ENCODE data around the gene DNAJC8. TPM values are rescaled to one million over a fixed set of nuclear protein-coding genes. Genes with fewer than 3 reads are reported as not detected.
A peak's percentile ranks its signal among the peaks of the same experiment; 100 is the strongest.

Gene DNAJC8
- total RNA-seq, 1 donor from 2014 or later, result 66.2 TPM

DNA sequence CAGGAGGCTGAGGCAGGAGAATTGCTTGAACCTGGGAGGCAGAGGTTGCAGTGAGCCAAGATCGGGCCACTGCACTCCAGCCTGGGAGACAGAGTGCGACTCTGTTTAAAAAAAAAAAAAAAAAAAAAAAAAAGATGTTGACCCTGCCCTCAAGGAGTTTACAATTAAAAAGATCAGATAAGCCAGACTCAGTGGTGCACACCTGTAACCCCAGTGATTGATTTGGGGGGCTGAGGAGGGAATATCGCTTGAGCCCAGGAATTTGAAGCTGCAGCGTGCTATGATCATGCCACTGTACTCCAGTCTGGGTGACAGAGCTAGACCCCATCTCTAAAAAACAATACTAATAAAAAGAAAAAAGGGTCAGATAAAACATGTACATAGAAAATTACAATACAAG lies 24.9 kb upstream of the DNAJC8 start:
- no peak for DNase-seq (ENCODE audit: low spot score)
- intact Hi-C loops (cut with DNase I), result no loop called here
- ATAC-seq, result no peak

DNA sequence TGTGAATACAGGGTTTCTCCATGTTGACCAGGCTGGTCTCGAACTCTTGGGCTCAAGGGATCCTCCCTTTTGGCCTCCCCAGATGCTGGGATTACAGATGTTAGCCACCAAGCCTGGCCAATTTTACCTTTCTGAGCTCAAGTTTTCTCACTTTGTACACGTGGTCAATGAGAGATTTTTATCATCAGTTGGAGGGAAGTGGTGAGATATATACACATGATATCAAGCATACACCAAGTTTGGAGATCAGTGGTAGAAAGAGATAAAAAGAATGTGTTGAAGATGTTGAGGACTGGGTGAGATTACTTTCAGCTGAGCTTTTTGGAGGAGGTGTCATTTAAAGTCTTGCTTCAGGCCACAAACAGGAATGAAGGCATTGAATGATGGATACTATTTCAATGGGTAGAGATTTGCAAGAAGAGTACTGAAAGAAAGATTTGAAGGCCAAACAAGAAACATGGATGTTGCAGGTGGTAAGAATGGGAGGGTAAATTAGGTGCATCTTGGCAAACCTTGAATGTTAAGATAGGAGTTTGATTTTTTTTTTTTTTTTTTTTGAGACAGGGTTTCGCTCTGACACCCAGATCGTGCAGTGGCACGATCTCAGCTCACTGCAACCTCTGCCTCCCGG lies 23.5 kb upstream of the DNAJC8 start:
- DNase-seq (ENCODE audit: low spot score) (no peak), ATAC-seq (no peak)
- intact Hi-C loops (cut with DNase I), result no loop called here

DNA sequence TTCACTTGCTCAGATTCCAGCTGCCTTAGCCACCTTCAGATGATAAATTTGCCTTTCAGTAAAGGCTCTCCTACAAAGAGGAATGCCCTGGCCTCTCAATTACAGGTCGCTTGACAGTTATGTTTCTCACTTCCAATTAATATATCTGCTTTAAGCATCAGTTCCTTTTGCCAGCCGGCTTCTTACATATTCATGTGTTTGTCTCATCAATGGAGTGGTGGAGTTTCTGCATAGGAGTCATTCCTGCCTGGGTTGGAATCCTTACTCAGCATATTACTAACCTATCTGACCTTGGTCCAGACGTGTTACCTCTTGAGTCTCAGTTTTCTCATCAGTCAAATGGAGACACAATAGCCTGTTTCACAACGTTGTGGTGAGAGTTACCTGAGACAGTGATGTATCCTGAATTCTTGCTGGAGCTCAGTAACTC lies 17.1 kb upstream of the DNAJC8 start:
- DNase-seq (ENCODE audit: low spot score) (no peak), ATAC-seq (no peak)
- intact Hi-C loops (cut with DNase I), result no loop called here

DNA sequence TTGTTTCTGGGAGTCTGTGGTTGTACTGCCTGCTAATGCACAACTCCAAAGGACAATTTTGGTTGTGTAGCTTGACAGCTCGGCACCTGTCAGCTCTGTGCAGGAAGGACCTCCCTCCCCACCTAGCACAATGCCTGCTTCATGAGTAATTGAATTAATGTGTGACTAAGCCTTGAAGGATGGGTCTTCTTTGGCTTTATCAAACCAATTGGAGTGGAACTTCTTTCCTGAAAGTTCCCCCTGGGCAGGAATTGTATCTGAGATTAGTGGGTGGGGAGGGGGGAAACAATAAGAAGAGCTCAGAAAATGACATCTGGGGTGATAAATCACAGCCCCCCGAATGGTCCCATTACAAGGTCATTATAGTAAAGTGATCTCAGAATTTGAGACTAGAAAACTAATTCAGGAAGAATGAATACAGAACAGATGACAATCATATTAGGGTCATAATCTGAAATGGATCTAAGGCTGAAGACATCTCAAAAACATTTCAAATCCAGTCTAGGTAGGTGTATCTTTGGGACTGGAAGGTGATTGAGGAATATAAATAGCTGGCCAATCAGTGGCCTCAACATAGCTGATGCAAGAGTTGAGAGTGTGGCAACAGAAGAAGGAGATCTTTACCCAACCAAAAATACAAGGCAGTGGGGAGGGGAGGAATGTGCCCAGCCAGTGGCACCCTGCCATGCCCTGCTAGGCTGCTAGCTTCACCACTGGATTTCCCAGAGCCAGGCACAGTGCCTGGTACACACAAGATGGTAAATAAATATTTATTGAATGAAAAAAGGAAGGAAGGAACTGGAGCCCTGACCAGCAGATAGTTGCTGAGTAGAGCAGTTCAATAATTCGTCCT lies 16.4 kb upstream of the DNAJC8 start:
- intact Hi-C loops (cut with DNase I), result no loop called here
- DNase-seq (ENCODE audit: low spot score), result no peak
- no peak for ATAC-seq

DNA sequence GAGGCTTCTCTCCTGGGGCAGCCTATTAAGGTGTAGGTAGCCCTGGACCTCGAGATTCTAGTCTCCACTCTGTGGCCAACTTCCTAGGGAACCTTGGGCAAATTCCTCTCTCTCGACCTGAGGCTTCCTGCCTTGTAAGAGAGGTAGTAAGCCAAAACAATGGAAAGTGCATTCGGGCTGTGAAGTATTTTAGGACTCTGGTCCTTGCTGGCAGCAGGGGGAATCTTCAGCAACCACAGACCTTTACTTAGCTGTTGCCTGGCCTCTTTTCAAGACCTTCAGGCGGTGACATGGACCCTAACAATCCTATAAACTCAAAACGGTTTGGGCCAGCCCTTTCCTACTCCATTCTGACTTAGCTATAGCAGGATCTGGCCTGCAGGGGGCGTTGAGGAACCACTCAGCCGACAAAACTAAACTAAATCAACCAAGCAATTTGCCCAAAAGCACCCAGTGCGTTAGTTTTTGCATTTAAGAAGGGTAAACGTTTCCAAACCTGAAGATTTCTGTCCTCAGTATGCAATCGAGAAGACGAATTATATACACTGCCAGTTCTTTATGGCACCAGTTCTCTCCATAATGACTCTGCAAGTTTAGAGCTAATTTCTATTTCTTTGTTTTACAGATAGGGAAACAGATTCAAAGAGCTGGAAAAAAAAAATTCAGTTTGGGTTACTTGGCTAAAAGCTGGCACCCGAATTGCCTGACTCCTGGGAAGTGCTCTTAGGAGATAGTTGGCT lies 15.6 kb upstream of the DNAJC8 start:
- ATAC-seq (peak; percentile 68), DNase-seq (ENCODE audit: low spot score) (peak; percentile 88)
- intact Hi-C loops (cut with DNase I), result no loop called here

DNA sequence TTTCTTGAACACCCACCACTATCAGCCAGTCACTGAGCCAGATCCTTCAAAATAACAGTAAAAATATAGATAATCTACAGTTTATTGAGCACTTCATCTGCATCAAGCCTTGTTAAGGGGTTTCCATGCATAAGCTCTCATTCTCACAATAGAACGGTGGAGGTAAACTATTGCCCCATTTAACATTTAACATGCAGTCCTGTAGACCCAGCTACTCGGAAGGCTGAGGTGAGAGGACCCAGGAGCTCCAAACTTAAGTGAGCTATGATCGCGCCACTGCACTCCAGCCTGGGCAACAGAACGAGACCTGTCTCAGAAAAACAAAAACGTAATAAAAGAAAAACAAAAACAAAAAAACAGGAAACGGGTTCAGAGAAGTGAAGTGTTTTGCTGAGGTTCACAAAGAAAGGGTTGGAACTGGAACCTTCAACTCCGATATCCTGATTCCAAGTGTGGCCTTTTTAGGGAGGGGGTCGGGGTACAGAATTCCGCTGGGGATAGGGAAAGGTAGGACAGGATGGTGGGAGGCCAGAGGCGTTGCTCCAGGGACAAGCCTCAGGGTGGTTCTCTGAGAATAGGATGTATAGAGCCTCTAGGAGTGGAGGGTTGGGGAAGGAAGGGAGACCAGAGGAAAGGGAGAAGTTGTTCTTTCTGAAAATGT lies 14.9 kb upstream of the DNAJC8 start:
- no peak for DNase-seq (ENCODE audit: low spot score)
- intact Hi-C loops (cut with DNase I), result no loop called here
- ATAC-seq, result peak; percentile 2

DNA sequence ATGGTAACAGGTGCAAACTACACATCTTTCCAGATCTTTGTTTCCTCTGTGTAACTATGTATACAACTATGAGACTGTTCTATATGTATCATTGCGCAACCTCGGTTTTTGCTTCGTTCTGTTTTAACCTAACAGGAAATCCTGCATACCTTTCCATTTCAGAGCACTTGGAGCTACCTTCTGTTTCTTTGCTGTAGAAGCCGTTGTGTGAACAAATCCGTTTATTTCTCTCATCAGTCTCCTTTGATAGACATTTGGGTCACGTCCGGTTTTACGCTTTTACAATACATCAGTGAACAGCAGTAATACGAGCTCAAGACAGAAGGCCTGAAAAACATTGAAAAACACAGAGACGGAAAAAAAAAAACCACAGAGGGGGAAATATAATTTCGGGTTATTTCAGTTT lies 13.6 kb upstream of the DNAJC8 start:
- ATAC-seq (no peak), DNase-seq (ENCODE audit: low spot score) (no peak)
- intact Hi-C loops (cut with DNase I), result no loop called here

DNA sequence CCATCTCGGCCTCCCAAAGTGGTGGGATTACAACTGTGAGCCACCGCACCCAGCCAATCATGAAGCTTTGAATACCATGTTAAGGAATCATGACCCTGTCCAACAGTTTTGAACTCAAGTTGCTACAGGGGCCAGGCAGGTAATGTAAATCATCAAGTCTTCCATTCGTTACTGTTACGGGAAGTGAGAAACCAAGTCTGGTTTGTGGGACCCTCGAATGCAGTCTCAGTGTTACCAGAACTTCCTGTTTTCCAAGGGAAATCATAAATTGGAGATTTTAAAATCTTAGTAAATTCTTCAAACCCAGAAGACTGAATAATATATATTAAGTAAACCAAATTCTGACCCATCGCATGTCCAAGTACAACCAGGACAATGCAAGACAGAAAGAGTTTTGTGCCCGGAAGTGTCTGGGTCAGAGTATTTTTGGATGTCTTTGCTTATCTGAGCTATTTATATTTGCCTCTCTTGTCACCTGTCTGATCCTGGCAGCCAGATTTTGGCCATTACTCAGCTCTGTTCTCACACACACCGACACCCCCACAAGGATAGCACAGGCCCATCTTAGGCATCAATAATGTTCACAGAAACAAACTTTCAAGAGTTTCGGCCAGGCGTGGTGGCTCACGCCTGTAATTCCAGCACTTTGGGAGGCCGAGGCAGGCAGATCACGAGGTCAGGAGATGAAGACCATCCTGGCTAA lies 11.9 kb upstream of the DNAJC8 start:
- intact Hi-C loops (cut with DNase I), result no loop called here
- DNase-seq (ENCODE audit: low spot score) (no peak), ATAC-seq (no peak)

DNA sequence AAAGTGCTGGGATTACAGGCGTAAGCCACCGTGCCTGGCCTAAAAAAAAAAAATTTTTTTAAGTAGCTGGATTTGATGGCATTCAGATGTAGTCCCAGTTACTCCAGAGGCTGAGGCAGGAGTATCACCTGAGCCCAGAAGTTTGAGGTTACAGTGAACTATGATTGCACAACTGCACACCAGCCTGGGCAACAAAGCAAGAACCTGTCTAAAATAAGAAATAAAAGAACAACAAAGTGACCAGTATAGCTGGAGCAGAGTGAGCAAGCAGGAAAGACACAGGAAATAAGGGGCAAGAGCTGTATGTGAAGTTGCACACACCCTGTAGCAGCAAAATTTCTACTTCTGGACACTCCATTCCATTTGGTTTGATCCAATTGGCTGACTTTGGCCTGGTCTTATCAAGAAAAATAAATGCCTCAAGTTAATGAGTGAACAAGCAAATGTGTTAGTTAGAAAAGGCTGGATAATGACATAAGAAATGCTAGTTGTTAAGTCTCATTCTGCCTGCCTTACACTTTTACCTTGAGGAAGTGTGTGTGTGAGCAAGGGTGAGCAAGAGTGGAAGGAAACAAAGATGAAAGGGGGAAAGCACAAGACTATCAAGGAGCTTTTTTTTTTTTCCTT lies 11.0 kb upstream of the DNAJC8 start:
- intact Hi-C loops (cut with DNase I), result no loop called here
- ATAC-seq (no peak), DNase-seq (ENCODE audit: low spot score) (no peak)

DNA sequence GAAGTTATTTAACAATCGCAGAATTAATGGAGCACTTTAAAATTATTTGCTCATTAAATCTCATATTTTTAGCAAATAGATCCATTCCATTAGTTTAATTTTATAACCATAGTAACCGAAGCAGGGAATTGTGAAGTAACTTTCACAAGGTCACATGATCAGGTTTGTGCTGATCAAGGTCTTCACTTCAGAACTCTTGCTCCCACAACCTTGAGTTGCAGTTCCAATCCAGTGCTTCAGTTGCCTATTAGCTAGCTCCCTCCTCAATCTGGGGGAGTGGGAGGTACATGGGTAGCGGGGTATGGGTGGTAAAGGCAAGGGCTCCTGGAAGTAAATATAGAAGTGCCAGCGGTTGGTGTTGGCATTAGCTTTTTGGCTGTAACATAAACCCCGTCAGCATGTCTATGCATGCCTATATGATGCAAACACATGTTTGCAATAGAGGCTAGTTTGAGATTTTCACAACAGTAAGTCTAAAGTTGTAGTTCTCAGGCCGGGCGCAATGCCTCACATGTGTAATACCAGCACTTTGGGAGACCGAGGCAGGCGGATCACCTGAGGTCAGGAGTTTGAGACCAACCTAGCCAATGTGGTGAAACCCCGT lies 8.9 kb upstream of the DNAJC8 start:
- intact Hi-C loops (cut with DNase I), result no loop called here
- DNase-seq (ENCODE audit: low spot score), result no peak
- ATAC-seq, result no peak

DNA sequence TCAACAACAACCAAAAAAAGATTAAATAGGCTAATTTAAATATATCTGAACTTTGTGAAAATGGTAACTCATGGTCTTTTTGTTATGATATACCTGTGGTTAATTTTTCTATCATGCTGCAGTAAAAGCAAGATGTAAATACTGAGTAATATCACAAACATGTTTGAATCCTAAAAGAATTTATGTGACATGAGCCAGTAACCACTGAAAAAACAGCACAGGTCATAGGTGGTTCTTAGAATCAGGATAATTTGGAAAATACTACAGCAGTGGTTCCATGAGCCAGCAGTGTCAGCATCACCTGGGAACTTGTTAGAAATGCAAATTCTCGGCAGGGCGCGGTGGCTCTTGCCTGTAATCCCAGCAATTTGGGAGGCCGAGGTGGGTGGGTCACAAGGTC lies 7.2 kb upstream of the DNAJC8 start:
- ATAC-seq (no peak), DNase-seq (ENCODE audit: low spot score) (no peak)
- intact Hi-C loops (cut with DNase I), result no loop called here

DNA sequence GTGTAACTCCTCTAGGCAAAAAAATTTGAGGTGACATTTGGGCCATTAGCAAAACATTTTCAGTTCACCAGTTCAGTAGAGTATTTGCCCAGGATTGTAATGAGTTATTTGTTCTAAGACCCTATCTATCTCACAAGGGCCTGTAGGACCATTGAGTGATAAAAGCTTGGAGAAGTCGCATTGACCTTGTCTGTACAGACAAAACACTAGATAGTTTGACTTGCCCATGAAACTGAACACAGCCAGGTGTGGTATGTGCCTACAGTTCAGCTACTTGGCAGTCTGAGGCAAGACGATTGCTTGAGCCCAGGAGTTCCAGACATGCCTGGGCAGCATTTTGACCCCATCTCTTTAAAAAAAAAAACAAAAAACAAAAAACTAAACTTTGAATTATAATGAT lies 6.2 kb upstream of the DNAJC8 start:
- intact Hi-C loops (cut with DNase I), result no loop called here
- DNase-seq (ENCODE audit: low spot score), result no peak
- no peak for ATAC-seq

DNA sequence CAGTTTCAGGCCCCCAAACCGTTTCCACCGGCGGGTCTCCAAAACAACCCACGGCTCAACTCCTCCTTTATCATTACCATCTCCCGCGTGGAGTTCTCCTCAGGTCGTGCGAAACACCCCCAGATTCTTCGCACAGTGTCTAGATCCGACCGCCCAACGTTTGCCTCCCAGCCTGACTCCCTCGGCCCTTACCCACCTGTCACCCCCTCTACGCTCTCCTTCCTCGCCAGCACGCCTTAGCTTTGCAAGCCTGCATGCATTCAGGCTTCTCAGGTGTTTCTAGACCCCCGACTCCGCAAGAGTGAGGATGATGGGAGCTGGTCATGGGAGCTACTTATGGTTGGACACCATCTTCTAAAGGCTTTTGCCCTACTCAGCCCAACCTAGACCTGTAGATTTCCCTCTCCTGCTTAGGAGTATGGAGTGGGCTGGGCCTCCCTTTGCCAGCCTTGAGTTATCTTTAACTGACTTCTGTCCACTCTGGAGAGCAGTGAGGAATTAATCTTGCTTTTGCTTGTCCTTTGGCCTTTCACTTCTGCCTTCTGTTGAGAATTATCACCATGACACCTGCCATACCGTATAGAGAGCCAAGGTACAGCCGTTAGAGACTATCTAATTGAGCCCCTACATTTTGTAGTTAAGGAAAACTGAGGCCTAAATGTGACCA lies 4.0 kb upstream of the DNAJC8 start:
- DNase-seq (ENCODE audit: low spot score), result no peak
- intact Hi-C loops (cut with DNase I), result no loop called here
- ATAC-seq, result no peak

DNA sequence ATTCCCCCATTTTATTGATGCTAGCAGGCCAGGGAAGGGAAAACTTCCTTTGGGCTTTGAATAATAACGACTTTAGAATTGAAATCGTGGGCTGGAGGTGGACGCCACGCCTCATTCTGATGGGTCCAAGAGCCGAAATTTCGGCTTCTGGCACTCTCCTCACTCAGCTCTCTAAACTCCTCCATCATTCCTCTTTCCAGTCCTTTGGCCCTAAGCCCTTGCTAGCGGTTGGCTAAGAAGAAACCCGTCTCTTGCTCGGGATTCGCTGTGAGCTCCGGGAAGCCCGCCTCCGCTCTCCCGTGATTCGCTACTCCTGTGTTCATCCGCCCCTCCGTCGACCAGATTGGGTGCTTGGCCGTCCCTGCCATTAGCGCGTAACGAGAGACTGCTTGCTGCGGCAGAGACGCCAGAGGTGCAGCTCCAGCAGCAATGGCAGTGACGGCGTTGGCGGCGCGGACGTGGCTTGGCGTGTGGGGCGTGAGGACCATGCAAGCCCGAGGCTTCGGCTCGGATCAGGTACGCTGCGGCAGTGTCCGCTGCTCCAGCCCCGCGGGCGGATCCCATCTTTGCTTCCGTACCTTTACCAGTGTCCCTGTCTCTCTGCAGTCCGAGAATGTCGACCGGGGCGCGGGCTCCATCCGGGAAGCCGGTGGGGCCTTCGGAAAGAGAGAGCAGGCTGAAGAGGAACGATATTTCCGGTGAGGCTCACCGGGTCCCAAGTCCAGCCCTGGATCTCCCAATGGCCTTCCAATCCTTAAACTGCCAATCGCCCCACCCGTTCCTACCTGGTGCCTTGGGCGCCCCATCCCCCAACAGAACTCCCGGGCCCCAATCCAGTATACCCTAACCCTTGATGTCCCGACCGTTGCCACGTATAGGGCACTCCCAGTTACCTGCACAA lies 3.2 kb upstream of the DNAJC8 start, which contains the start of gene ATP5IF1:
ATP5IF1 (plus strand) TSS at position 370 of the 901 bp plus-strand sequence; CDS start at position 430, 60 bp downstream.
- intact Hi-C loops (cut with DNase I), result no loop called here
- ATAC-seq (peak; percentile 97), DNase-seq (ENCODE audit: low spot score) (peak; percentile 97)

DNA sequence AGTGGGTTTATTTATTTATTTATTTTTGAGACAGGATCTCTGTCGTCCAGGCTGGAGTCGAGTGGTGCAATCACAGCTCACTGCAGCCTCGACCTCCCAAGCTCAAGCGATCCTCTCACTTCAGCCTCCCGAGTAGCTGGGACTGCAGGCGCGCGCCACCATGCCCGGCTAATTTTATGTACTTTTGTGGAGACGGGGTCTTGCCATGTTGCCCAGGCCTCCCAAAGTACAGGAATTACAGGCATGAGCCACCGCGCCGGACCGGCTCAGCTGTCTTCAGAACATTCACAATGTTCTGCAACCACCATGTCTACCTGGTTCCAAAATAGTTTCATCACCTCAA lies 406 bp upstream of the DNAJC8 start:
- DNase-seq (ENCODE audit: low spot score), result no peak
- no peak for ATAC-seq
- intact Hi-C loops (cut with DNase I), result no loop called here

DNA sequence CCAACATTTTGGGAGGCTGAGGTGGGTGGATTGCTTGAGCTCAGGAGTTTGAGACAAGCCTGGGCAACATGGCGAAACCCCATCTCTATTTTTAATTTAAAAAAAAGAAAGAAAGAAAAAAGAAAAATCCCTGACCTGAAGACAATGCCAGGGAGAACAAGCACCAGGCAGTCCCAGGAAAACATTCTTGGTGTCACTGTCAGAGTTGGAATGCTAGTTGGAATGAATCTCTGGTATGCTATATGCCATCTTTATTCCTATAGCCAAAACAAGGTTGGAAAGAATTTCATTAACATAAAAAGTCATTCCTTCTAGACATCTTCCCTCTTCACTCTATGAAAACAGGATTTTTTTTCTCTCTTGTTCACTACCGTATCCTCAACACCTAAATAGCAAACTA lies 2.8 kb downstream of the DNAJC8 start:
- intact Hi-C loops (cut with DNase I), result no loop called here
- DNase-seq (ENCODE audit: low spot score), result no peak
- ATAC-seq, result no peak

DNA sequence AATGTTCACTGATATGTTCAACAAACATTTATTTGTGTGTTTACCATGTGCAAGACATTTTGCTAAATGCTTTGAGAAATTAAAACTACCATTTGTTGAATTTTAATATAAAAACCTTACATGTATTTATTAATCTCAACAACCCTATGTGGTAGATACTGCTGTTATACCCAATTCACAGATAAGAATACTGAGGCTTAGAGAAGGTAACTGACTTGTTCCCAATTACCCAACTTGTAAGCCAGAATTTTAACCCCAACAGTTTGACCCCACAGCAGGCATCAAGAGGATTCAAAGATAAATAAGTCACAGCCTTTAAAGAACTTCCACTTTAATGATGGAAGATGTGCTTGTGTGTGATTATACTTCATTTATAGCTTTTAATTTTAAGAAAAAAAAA lies 3.7 kb downstream of the DNAJC8 start:
- no peak for ATAC-seq
- no peak for DNase-seq (ENCODE audit: low spot score)
- intact Hi-C loops (cut with DNase I), result no loop called here

All from sciatic nerve (tissue), 2 donors.